Activated CD4-positive, alpha-beta T cell treated with anti-CD3 and anti-CD28 coated beads, Interleukin-2, amount 50 U/mL, for 4 hours (primary cell): ENCODE measurements around the gene FLII.

Experiments used
- DNase-seq, 2 experiments: peaks; one replicate each; pipeline ENCODE4 v3.0.0-alpha.2; 2020

The FLII gene

DNA sequence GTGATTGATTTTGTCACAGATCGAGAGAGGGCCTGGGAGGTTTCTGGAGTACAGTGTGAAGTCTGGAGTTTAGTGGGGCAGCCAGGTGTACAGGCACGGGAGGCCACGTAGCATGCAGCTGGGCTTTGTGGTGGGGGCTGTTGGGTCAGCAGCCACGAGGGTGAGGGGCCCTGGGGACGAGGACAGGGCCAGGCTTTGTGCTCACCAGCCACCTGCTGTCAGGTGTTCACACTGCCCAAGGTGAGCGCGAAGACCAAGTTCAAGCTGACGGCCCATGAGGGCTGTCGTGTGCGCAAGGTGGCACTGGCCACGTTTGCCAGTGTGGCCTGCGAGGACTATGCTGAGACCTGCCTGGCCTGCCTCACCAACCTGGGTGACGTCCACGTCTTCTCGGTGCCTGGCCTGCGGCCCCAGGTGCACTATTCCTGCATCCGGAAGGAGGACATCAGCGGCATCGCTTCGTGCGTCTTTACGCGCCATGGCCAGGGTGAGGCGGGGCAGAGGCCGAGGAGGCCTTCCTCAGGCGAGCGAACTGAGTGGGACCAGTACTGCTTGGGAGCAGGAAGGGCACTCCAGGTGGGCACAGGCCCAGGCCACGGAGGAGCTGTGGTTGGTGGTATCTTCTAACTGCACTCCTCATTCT lies 17.2 kb downstream of the FLII start:
- DNase-seq = no peak

DNA sequence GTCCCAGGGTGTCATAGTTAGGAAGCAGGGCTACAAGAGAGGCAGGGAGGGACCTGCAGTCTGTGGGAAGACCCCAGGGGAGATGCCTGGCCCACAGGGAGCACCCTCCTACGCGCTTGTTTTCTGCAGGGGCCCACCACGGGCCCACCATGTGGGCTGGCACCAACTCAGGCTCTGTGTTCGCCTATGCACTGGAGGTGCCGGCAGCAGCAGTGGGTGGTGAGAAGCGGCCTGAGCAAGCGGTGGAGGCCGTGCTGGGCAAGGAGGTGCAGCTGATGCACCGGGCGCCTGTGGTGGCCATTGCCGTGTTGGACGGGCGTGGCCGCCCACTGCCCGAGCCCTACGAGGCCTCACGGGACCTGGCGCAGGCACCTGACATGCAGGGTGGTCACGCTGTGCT lies 18.1 kb downstream of the FLII start:
- DNase-seq = no peak

DNA sequence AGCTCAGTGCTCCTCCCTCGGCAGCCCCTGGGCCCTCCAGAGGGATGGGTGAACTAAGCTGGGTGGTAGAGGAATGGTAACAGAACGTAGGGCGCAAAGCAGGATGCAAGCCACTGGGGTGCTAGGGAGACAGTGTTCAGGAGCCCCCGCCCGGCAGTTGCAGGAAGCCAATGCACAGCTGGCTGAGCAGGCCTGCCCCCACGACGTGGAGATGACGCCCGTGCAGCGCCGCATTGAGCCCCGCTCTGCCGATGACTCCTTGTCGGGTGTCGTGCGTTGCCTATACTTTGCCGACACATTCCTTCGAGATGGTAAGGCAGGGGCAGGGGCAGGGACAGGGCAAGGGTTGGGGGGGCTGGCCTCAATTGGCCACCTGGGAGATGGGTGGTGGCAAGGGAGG lies 20.2 kb downstream of the FLII start:
- no peak for DNase-seq

DNA sequence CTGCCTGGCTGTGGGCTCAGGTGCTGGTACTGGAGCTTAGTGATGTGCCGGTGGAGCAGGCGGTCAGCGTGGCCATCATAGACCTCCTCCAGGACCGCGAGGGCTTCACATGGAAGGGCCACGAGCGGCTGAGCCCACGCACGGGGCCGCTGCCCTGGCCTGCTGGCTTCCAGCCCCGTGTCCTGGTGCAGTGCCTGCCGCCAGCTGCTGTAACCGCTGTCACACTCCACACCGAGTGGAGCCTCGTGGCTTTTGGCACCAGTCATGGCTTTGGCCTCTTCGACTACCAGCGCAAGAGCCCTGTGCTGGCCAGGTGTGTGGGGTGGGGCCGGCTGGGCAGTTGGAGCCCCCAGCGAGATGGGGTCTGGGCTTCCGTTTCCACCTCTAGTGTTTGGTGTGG lies 21.1 kb downstream of the FLII start:
- no peak for DNase-seq

DNA sequence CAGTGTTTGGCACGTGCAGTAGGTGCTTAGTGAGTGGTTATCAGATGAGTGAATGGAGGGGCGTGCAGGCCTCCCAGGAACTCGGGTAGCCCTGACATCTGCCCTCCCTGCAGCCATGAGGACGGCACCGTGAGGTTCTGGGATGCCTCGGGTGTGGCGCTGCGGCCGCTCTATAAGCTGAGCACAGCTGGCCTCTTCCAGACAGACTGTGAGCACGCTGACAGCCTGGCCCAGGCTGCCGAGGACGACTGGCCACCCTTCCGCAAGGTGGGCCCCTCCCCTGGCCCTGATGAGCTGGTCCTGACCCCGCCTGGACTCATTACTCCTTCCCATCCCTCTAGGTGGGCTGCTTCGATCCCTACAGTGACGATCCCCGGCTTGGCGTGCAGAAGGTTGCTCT lies 22.0 kb downstream of the FLII start:
- DNase-seq = no peak

DNA sequence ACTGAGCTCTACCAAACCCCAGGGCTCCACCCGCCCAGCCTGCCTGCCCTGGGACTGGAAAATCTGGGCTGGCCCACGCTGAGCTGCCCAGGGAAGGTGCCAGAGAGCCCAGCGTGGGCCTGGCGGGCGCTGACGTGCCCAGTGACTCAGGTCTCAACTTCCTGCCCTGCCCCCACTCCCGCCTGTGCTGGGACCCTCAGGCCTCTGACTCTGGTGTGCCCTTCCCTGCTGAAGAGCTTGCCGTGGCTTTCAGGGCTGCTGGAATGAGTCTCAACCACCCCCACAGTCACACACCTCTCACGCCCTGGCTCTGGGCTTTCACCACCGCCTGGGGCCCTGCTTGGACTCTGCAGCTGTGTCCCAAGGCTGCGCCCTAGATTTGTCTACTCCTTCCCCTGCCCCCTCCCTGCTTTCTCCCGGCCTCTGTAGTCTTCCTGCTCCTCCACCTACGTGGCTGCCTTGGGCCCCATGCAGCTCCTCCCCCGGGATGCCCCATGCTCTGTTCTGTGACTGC lies 22.7 kb downstream of the FLII start:
- no peak for DNase-seq

DNA sequence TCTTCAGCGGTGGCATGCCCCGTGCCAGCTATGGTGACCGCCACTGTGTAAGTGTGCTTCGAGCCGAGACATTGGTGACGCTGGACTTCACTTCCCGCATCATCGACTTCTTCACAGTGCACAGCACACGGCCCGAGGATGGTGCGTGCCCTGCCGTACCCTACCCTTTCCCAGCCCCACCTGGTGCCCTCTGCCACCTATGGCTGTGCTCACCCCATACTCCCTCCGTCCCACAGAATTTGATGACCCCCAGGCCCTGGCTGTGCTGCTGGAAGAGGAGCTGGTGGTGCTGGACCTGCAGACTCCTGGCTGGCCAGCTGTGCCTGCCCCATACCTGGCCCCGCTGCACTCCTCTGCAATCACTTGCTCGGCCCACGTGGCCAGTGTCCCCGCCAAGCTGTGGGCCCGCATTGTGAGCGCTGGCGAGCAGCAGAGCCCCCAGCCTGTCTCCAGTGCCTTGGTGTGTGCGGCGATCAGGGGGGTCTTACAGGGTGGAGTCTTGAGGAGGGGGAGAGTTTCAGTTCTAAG lies 23.6 kb downstream of the FLII start:
- DNase-seq = no peak

DNA sequence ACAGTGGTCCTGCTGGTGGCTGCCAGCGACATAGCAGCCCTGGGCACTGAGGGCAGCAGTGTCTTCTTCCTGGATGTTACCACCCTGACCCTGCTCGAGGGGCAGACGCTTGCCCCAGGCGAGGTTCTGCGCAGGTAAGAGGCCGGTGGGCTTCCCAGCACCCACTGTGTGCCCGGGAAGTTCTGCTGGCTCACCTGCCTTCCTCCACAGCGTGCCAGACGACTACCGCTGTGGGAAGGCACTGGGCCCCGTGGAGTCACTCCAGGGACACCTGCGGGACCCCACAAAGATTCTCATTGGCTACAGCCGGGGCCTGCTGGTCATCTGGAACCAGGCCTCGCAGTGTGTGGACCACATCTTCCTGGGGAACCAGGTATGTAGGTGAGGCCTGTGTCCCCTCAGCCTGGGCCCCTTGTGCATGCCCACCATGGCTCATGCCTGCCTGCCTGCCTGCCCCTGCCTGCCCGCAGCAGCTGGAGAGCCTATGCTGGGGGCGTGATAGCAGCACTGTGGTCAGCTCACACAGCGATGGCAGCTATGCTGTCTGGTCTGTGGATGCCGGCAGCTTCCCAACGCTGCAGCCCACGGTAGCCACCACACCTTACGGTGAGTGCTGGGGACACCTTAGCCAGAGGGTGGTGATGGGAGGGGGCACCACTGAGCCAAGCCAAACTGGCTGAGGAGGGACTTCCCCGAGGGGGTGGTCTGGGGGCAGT lies 24.6 kb downstream of the FLII start:
- DNase-seq = no peak

DNA sequence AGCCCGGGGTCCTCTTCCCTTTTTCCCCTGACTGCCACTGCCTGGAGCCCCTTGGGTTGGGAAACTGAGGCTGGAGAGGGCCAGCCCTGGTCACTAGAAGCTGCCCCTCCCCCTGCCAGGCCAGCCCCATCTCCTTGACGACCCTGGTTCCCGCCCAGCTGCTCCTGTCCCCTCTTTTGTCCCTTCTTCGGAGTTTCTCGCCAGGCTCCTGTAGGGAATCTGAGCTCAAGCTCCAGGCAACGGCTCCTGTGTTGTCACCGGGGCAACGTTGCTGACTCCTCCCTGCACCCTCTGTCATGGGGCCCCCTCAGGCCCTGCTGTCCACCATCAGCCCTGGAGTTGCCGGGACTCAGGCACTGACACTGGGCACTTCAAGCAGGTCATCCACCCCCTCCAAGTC lies 27.4 kb downstream of the FLII start:
- no peak for DNase-seq

DNA sequence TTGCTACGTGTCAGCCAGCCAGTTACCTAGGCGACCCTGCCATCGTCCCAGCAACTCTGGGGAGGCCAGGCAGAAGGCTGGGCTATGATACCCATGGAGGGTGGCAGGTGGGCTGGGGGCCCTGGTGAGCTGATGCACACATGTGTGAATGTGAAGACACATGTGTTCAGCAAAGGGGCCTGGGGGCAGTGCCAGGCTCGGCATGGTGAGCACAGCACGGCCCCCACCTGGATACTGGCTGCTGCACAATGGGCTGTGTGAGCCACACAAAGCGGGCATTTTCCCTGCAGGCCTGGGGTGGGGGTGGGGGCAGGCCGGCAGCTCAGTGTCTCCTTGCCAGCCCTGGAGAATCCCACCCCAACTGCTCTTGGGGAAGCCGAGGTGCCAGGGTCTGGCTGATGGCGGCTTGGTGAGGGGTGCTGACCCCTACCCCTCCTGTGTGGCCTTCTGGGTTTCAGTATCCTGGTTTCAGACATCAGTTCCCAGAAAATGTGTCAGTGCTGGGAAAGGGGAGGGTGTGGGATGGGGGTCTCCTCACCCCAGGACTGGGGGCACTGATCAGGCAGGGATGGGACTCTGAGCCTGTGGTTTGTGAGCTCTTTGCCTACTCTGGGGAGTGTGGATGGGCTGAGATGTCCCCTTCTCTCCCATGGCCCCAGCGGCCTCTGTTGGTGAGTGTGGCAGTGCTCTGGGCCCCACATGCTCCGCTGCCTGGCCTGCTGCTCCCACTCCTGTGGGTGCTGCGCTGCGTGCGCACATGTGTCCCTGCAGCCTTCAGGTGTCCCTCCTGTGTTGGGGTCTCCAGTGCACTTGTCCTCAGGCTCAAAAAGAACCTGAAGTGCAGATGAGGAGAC lies 28.0 kb downstream of the FLII start:
- DNase-seq = no peak

DNA sequence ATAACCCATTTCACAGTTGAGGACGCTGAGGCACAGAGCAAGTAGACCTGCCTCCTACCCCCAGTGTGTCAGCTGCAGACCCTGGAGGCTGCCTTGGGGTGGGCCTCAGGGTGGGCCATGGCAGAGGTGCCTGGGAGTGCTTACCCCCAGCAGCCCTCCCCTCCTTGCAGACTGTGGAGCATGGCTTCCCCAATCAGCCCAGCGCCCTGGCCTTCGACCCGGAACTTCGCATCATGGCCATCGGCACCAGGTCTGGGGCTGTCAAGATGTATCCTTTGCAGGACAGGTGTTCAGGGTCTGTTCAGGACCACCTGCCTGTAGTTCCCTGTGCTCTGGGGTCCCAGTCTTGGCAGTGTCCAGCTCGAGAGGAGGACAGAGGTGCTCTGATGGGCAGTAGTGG lies 28.8 kb downstream of the FLII start:
- no peak for DNase-seq

DNA sequence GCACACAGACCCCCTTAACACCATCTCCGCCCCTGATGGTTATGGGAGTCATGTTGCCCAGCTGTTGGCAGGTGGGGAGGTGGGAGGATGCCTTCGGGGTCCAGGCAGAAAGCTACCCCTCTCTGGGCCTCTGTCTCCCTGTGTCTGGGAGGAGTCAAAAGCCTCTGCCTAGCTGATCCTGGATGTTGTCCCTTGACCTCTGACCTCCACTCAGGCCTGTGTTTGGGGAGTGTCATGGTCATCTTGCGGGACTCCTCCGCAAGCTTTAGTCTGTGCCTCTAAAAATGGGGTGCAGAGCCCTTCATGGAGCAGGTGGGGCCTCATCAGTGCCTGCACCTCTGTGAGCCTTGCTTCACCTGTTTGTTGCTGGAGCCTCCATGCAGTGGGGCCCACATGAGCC lies 29.3 kb downstream of the FLII start:
- no peak for DNase-seq

DNA sequence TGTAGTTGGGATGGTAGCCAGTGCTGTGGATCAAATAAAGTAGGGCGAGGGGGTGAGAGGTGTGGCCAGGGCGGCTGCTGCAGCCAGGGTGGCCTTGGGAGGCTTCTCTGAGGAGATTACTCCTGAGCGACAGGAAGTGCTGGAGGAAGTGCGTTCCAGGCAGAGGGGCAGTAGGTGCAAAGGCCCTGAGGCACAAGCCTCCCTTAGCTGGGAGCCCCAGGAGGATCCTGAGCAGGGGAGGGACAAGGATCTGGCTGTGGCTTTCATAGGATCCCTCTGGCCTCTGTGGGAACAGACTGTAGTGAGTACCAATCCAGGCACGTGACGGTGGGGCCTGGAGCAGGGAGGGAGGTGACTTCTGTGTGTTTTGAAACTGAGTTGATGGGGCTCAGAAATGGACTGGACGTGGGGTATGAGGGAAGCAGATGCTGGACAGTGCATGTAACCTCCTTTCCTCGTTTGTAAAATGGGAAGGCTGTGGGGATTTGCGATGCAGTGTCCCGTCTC lies 30.3 kb downstream of the FLII start:
- DNase-seq = no peak

DNA sequence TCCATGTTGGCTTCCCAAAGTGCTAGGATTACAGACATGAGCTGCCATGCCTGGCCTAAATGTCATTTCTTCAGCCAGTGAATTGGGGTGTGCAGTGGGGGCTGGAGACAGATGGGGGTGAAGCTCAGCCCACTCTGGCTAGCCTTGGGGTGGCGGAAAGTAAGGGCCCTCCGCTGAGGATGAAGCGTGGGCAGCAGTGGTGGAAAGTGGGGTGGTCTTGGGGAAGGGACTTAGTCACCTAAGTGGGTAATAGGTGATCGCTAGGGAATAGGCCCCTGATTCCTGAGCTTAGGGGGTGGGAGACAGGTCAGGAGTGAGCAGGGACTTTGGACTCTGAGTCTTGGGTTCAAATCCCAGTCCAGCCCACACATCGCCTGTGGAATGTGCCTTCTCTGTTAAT lies 30.9 kb downstream of the FLII start:
- no peak for DNase-seq

DNA sequence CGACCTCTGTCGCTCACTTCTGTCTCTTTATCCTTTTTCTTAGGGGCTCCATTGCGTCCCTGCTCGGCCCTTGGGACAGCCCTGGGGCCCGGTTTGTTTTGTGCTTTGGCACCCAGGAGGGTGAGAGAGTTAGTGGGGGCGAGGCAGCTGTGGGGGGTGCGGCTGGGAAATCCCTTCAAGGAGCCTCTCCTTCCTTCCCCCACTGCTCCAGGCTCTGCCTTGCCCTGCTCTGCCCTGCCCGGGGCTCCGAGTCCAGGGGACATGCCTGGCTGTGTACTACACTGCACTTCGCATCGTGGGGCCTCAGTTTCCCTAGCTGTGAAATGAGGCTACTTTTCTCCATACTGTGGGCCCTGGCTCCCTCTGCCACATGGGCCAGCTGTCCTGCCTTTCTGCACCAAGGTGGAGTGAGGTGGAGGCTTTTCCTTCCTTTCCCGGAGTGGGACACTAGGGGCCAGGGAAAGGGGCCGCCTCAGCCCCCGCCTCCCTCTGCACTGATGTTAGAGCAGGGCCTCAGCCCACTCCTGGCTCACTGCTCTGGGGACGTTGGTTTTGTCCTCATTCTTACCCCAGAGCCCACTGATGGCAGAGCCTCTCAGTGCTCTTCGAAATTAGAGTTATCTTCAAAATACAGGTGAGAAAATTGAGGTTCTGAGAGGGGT lies 32.1 kb downstream of the FLII start:
- DNase-seq = no peak

DNA sequence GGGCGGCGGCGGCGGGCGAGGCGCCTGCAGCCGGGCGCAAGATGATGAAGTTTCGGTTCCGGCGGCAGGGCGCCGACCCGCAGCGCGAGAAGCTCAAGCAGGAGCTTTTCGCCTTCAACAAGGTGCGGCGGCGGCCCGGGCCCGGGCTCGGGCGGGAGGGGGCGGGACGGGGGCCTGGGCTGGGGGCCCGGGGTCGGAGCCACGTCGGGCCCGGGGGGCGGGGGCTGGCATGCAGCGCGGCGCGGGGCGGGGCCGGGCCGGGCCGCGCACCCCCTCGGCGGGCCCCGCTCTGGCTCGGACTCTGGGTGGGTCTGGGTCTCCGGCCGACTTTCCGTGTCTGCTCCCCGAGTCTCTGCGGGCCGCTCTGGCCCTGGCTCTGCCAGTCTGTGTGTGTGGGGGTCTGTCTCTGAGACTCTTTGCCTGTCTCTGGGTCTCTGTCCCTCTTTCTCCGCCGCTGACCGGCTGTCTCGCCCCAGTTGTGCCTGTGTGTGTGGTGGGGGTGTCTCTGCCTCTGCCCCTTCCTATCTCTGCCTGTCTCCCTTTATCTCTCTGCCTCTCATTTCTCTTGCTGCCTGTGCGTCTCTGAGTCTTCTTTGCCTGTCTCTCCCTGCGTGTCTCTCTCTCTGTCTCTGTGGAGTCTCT lies 32.8 kb downstream of the FLII start:
- no peak for DNase-seq

DNA sequence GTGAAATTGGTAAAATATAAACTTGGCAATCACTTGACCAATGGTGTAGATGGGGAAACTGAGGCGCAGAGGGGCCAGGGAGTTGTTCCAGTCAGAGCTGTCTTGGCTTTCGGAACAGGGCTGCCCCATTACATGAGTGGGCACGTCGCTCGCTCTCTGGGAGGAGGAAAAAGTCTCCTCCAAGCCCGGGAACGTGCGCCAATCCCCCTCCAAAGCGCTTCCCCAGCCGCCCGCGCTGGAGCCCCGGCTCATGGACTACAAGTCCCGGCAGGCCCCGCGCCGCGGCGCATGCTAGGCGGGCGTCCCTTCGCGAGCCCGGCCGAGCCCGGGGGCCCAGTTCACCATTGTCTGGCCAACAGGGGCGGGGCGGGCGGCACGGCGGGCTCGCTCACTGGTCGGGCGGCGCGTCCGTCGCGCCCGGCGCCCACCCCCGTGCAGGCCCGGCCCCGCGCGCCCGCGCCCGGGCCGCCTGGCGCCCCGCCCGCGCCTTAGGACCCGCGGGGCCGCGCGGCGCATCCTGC lies 33.4 kb downstream of the FLII start, which contains the start of gene LLGL1:
Gene LLGL1 (plus strand): TSS at position 515 of the 521 bp plus-strand sequence. CDS start 48 bp downstream, outside the sequence.
- peak; percentile 91 to 93 for DNase-seq

DNA sequence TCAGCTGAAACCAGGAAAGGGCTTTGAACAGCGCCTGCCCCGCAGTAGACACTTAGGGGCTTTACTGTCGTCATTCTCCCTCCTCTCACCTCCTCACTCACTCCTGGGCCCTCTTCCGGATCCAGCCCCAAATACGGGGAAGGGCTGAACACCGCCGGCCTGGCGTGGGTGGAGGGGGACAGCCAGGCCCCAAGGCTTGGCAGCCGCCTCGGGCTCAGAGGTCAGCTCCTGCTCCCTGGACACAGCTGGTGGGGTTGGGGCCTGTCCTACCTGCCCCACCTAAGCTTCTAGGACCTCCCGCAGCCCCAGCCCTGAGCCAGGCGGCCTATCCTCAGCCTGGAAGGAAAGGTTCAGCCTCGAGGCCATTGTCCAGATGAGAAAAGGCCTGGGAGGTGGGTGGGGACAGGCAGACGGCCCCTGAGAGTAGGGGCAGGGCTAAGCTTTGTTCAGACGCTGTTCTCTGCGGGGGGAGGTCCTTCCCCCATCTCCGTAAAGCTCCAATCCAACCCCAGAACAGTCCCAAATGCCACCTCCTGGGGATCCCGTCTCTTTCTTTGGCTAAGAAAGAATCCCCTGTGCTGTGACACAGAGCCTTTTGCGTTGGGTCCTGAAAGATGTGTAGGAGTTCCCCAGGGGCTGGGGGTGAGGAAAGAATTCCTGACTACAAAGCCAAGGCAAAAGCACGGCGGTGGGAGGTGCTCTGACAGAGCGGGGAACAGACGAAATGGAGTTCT lies 34.0 kb downstream of the FLII start:
- no peak for DNase-seq

DNA sequence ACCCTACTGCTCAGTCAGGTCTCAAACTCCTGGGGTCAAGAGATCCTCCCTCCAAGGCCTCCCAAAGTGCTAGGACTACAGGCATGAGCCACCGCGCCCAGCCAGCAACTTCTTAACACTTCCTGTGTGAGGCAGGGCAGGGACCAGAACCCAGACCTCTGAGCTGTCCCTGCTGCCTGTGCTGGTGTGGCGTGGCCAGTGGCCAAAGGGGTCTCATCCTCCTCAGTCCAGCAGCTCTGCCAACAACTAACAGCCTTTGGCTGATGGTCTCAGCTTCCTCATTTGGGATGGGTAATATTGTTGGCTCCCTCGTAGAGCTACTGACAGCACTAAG lies 34.5 kb downstream of the FLII start:
- no peak for DNase-seq

DNA sequence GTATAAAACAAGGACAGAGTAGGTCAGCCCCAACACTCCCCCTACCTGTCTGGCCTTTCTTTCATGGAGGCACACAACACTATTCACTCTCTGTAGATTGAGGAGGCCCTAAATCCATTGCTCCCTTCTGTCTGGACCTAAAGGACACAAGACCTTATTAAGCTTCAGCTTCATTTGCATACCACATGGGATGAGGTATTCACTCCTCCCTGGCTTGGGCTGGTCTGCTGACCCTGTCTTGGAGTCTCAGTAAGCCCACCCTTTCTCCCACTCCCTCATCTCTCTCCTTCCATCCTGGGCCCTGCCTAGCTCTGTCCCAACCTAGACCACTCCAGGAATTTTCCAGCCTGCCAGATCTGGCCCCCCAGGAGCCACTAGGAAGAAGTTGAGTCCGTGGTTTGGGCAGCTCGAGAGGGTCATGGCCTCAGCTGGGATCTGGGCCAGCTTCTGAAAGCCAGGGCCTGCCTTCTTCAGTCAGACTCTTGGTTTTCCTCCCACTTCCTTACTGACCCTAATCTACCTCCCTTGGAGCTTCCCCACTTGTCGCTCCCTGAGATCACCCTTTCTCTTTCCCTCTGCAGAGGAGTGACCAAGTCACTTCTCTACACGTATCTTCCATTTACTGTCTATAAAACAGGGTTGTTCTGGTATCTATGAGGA lies 39.7 kb downstream of the FLII start:
- no peak for DNase-seq
